8988T (cell line): Measurements from ENCODE around the gene CSPG4.
A peak's percentile ranks its signal among the peaks of the same experiment; 100 is the strongest.
"Not testable (repeated sequence)": the region's sequence is repeated elsewhere in the genome, so short reads cannot be mapped to it uniquely, and the experiment has no call there.

ENCODE experiments used
- DNase-seq: peaks from one replicate; pipeline ENCODE4 v3.0.0; 2011

CSPG4 gene

DNA sequence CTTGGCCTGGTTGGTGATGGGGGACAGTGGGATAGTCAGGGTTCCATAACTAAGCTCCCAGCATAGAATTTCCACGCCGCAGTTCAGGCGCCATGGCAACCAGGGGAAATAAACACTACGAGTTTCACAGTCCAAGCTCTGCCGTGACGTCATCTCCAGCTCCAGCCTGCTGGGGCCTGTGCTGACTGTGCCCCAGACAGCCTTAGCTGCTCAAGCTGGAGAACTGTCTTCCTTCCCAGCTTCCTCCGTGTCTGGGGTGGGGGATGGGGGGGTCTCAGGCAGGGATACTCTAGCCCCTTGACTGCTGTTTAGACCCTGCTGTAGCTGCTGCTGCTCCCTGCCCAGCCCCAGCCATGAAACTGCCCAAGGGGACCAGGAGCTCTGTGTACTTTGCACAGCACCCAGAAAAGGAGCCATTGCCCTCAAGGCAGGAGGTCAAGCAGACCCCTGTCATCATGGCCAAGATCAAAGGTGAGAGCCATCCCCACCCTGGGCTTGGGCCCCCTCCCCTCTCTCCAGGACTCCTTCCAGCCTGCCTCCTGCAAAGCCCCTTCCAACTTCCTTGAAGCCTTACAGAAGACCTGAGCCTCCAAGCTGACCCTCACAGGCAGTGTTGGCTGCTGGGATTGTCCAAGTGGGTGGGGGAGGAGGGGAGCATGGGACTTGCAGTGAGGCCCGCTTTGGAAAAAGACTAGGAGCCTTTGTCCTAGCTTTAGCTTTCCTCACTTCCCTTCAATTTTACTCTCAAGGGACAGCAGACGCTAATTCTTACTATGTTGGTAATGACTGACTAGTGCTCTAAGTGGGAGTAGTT lies 11.4 kb upstream of the CSPG4 start:
- DNase-seq = no peak

DNA sequence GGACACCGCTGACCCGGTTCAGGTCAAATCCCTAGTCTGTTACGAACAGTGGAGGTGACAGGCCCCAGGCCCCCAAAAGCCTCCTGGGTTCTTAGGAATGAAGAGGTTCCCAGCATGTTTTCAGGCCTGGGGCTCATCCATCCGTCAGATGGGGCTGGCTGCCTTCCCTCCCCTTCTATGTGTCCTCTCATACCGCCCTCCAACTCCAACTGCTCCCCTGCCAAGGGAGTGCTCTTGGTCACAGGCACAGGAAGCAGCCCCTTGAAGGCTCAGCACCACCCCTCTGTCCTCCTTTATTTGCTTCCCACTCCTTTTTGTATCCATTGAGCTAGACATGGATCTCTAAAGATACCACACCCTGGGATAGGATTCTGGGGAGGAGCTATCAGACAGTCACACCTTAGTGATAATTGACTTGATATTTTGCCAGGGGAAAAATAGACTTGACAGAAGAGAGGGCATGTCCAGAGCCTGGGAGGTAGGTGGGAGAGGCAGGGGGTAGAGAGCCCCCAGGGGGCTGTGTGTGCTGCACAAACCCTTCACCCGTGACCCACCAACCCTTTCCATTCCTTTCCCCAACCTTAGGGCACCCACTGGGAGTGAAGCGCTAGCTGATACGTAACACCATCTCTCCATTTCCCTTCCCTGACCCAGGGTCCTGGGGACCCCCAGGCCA lies 10.7 kb upstream of the CSPG4 start:
- DNase-seq = no peak

DNA sequence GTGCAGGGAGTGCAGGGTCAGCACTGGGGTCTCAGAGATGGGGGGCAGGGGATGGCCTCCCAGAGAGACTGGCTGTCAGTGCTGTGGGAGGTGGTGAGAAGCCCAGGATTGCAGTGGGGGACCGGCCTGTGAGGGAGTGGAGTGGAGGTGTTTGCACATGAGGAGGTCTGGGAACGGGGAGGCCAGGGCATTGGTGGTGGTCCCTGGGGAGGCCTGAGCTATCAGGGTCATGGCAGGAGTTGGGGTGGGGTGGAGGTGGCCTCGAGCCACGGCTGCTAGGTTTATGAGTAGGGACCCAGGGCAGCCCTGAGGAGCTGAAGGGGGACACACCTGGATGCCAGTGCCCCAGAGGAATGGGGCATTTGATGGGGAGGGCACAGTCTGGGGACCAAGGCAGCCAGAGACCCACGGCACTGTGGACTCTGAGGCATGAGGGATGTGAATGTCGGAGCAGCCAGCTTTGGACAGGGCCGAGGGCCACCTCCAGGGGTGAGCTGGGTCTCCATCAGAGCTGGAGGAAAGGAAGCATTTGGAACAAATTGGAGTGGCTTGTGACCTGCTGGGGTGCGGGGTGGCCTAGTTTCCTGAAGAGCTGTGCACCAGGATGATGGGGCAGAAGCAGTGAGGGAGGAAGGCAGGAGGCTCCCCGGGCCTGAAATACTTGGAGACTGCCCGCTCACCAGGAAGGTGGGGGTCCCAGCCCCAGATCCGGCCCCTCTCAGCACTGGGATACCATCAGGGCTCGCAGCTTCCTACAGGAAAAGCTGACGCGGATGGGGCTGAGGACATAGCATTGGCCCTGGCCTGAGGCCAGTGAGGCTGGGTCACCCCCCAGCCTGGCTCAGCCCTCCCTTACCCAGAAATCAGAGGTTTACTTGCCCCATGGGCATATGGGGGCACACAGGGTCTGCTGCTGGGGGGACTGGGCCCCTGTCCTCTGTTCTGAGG lies 9.5 kb upstream of the CSPG4 start:
- no peak for DNase-seq

DNA sequence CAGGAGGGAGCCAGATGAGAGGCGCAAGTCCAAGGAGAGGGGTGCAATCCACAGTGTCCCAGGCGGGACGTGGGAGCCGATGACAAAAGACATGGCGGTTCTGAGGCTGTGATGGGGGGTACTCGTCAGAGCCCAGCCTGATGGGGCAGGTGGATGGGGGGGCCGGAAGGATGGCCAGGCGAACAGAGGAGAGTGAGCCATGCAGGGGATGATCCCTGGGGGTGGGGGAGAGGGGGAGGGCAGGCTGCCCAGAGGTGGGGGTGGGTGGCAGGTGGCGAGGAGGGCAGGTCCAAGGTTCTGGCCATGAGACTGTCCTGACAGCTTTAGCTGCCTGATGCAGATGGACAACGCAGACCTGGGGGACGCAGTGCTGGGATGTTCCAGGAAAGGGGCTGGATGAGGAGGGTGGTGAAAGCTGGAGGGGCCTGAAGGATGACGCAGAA lies 8.9 kb upstream of the CSPG4 start:
- DNase-seq = no peak

DNA sequence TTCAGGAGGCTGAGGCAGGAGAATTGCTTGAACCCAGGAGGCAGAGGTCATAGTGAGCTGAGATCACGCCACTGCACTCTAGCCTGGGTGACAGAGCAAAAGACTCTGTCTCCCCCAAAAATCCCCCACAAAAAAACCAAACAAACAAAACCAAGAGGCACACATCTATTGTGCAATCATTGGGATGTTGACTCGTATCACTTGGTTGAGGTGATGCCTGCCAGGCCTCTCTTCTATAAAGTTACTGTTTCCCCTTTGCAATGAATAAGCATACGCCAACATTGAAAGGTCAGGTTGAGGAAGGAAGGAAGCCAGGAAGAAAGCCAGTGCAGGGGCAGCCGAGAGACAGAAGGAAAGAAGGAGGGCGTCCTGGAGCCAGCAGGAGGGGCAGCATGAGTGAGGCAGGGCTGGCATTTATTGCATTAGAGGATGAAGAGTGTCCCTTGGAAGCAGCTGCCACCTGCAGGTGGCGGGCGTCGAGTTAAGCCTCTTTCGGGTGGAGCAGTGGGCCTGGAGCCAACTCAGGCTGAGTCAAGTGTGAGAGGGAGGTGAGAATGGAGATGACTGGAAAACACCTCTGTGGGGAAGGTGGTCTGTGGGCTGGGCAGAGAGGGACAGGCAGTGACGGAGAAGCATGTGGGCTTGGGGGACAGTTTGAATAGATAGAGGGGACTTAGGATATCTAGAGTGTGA lies 8.3 kb upstream of the CSPG4 start:
- DNase-seq = peak; percentile 80

DNA sequence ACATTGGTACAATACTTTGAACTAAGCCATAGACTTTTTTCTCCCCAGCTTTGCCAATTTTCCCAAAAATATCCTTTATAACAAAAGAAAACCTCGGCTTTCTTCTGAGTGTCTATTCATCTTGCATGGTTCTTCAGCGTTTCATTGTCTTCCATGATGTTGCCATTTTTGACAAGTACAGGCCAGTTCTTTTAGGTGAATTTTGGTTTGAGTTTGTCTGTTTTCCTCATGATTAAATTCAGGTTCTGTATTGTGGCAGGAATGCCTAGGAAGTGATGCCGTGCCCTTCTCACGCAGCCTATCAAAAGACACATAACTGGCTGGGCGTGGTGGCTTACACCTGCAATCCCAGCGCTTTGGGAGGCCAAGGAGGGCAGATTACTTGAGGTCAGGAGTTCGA lies 7.6 kb upstream of the CSPG4 start:
- no peak for DNase-seq

DNA sequence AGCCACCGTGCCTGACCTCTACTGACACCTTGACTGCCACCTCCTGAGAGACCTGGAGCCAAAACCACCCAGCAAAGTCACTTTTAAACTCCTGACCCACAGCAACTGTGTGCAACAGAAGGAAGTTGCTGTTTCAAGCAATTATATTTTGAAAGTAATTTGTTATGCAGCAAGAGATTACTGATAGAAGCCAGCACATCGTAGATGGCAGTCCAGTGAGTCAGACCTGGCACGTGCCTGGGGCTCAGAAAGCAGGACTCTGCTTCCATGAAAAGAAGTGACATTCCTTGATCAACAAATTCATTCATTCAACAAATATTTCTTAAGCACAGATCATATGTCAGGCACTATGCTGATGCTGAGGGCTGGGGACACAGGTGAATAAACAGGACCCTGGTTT lies 5.7 kb upstream of the CSPG4 start:
- DNase-seq = no peak

DNA sequence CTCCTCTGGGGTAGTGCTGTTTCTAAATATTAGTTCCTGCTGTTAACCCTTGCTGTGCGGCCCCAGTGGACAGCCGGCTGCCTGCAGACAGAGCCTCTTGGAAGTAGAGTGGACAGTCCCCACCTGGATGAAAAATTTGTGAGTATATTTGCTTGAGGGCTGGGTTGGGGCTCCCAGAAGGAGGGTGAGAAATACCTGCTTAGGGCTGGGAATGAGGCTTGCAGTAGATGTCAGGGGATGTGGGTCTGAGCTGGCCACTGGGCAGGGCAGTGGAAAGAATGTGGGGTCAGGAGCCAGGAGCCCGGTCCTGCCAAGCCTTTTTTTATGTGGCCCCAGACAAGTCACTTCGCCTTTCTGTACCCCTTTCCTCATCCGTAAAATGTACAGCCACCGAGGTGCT lies 4.4 kb upstream of the CSPG4 start:
- DNase-seq = not testable (repeated sequence)

DNA sequence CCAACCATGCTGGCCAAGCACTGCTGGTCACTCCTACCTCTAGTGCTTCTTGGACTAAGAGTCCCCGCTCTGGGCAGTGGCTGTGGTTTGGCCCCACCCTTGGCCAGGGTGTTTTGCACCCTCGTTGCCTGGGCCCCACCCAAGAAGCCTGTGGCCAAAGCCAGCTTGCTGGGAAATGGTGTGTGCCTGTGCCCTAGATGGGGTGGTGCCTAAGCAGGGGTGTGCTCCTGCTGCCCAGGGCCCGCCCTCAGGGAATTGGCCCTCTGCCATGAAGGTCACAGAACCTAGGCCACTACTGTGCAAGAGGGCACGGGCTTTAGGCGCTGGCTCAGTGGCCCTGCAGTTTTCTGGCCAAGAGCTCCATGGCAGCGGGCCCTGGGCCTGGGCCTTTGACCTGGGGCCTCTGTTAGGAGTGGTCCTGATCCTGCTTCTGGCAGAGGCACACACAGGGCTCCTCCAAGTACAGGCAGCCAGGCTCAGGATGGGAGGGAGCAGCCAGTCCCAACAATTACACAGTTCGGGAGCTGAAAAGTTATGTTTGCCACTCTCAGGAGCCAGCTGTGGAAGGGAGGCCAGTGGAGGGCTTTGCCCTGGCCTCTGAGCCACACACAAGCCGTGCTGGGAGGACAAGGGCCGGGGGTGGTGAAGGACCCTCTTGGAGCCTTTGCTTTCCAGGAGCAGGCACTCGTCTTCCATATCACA lies 3.8 kb upstream of the CSPG4 start:
- DNase-seq = not testable (repeated sequence)

DNA sequence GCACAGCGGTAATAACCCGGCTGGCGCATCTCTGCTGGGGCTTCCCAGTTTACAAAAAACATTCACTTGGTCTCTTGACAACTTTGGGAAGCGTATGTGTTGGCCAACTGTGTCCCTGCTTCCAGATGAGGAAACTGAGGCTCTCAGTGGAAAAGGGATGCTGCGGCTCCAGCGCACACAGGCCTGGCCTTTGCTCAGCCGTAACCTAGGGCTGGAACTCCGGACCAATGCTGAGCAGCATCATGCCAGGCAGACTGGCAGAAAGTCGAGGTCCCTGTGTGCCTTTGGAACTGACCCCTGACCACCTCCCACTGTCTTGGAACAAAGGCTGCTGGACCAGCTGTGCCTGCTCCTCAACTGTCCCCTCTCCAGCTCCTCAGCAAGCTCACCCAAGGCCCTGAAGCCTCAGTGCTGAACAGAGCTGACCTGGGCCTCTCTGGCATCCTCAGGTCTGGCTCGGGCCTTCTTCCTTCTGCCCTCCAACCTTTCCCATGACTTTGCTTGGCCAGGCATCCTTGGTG lies 2.7 kb upstream of the CSPG4 start:
- DNase-seq = not testable (repeated sequence)

DNA sequence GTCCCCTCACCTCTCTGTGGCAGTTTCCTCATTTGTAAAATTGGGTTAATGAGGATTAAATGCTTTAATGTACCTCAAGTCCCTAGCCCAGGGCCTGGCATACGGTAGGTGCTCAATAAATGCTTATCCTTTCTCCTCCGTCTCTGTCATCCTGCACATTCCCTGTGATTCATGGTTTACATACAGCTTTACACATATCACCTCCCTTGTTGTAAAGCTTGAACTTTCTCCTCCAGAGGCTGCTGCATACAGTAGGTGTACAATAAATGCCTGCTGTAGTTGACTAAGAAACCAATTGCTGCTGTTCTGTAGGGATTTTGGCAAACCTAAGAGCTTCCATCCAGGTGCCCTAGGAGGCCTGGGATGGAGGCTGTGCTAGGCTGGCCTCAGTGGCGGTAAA lies 1.5 kb upstream of the CSPG4 start:
- DNase-seq = no peak

DNA sequence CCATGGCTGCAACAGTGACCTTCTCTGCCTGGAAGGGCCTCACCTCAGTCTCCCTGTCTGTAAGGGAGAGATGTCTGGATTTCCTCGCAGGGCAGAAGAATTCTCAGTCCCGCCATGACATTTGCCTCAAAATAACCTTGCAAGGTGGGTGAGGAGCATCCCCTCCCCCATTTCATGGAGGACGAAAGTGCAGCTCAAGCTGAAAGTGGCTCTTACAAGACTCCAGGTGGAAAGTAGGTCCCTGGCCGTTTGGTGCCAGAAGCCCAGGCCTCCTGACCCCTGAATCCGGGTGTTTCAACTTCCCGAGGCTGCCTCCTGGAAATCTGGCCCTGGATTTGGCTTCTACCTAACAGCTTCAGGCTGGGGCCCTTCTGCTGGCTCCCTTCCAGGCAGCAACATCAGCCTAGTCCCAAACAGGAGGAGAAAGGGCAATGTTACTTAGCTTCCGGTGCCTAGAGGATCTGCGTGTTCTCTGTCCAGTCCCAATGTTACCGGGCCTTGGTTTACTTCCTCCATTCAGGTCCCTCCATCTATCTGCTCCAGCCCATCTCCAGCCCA lies 769 bp upstream of the CSPG4 start:
- DNase-seq = peak; percentile 18

DNA sequence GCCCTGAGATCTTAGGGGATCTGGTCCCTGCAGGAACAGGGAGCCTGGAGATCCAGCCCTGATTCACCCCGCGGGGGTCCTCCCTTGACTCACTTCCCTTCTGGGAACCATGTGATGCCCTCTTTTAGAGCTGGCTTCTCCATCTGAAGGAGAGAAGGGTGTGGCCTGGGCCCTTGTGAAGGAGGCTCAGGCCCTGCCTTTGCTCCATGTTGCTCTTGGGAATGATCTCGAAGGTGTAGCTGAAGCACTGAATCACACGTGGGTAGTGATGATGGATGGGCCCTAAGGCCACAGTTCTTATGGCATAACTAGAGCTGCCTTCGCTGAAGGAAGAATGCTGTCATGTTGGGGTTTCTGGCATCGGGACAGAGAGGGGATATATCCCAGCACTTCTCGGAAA lies 1.2 kb downstream of the CSPG4 start:
- not testable (repeated sequence) for DNase-seq

DNA sequence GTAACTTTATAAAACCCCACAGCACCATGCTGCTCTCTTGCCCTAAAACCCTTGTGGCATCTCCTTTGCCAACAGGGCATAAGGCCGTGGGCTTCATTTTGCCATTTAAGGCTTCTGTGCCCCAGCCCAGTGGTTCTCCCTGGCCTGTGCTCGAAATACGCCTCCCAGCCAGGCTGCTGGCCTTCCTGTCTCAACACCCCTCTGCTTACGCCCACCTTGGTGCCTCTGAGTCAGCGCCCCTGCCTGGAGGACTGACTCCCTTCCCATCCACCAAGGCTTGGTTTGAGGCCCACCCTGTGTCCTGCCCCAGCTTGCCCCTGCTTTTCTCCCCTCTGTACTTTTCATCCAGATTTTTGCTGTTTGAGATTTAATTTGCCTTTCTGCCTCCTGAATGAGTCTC lies 1.8 kb downstream of the CSPG4 start:
- not testable (repeated sequence) for DNase-seq

DNA sequence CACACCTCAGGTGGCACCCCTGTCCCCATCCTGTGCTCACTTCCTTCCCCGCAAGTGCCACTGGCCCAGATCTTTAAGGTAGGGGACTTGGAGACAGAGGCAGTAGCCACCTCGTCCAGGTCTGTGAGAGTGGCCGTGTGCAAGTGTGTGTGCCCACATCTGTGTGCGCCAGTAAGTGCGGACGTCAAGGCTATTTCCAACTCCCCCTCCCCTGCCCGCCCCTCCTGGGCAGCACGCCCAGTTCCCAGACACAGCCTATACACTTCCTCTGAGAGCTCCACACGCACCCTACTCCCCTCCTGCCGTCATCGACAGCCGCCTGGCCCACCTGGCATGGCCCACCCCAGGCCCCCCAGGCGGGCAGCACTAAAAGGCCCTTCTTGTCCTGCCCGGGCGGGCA lies 3.2 kb downstream of the CSPG4 start:
- not testable (repeated sequence) for DNase-seq

DNA sequence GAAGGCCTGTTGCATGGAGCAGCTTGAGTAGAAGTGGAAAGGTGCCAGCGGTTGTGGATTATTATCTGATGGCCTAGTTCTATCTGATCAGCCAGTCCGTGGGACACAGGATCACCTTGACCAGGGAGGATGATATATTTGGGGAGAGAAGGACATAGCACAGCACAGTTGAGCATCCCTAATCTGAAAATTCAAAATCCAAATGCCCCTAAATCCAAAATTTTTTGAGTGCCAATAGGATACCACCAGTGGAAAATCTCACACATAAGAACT lies 6.0 kb downstream of the CSPG4 start:
- no peak for DNase-seq

DNA sequence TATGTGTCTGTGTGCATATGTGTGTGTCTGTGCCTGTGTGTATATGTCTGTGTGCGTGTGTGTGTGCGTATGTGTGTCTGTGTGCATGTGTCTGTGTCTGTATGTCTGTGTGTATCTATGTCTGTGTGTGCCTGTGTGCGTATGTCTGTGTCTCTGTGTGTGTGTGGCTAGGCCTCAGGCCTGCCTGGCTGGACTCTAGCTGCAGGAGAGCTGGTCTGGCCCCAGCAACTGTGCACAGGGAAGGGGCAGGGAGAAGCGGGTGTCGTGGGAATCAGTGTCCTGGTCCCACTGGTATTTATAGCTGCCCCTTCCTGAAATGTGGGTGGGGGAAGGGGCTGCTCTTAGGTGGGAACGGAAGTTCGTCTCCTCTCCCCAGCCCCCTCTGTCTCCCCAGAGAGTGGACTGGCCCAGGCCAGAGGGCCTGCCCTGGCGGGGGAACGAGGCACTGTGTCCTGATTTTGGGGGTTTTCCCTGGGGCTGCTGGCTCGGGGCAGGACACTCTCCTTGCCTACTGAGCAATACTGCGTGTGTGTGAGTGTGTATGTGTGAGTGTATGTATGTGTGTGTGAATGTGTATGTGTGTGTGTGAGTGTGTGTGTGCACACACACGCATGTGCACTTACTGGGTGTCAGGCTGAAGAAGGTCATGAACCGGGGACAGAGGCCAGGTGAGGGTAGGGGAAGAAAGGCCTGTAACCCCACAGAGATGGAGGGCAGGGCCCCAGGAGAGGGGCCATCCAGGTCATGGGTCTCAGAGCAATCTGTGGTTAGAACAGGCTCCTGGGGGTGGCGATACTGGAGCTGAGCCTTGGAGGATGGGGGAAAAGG lies 6.6 kb downstream of the CSPG4 start:
- DNase-seq = no peak

DNA sequence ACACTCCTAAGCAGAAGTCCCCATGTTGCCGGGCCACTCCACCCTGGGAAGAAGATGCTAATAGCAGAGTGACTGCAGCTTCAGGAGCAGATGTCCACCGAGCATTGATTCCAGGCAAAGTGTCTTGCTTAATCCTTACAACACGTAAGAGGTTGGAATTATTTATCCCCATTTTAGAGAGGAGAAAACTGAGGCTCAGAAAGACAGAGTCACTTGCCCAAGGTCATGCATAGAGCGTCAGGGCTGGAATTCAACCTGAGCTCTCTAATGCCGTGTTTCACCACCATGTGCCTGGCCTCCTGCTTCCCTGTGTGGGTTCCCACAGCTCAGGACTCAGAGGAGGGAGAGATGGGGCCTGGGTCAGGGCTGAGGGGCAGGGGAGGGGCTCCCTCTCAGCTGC lies 7.3 kb downstream of the CSPG4 start:
- DNase-seq = not testable (repeated sequence)

DNA sequence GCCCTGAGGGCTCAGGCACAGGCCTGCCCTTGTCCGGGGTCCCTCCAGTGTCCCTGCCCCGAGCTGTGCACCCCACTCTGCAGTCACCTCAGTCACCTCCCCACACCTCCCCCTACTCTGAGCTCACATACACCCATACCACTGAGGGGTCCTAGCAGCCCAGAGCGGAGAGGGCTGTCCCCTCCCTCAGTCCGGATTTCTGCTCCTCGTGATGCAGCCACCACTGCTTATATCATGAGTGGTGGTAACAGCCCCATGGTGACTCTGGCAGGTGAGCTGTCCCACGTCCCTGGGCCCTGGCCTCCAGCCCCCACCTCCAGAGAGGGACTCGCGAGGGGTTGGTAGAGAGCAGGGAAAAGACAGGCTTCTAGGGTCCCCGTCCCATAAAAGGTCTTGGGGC lies 8.0 kb downstream of the CSPG4 start:
- no peak for DNase-seq

DNA sequence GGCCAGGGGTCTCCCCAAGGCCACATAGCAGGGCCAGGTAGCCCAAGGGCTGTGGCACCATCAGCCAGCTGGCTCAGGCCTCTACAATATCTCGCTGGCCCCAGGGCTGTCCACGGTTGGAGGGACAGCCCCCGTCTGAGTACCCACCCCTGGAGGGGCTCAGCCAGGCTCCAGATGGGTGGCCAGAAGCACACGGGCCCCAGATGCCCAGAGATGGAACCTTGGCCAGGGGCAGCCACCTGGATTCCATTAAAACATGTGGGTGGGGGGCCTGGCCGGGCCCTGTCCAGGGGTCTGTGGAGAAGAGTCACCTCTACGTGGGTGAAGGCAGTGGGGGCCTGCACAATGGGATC lies 8.4 kb downstream of the CSPG4 start:
- no peak for DNase-seq
